HG03460 (cell line): ENCODE results near the gene ACOT13.
"Not testable (repeated sequence)": the region's sequence is repeated elsewhere in the genome, so short reads cannot be mapped to it uniquely, and the experiment has no call there.

Source experiments
- ATAC-seq: cut with Tn5 transposase; IDR thresholded peaks from one replicate; pipeline ENCODE4 v1.9.1; 2021; ENCODE audit not compliant: unreplicated experiment

The ACOT13 gene

DNA sequence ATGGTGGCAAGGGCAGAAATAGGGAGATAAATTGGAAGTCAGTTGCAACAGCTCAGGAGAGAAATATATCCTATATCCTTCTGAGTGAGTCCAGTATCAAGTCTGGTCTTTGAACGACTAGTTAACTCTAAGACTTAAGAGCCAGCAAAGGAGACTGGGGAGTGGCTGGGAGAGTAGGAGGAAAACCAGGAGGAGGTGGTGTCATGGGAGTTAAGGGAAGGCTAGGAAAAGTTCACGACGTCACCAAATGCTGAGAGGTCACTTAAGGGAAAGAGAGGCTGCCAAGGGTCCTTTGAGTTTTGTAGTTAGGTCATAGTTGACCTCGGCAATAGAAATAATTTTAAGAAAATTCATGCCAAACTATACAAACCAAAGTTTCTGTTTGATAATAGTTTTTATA, 25.1 kb downstream of the ACOT13 start:
- no peak for ATAC-seq

DNA sequence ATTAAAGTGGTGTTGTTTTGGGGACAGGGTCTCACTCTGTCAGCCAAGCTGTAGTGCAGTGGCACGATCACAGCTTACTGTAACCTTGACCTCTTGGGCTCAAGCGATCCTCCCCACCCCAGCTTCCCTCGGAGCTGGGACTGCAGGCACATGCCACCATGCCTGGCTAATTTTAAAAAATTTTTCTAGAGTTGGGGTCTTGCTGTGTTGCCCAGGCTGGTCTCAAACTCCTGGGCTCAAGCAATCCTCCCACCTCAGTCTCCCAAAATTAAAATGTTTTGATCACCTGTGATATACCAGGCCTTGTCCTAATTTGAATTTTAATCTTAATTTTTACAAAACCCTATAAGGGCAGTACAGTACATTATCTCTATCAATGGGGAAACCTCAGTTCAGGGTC, 25.5 kb downstream of the ACOT13 start:
- no peak for ATAC-seq

DNA sequence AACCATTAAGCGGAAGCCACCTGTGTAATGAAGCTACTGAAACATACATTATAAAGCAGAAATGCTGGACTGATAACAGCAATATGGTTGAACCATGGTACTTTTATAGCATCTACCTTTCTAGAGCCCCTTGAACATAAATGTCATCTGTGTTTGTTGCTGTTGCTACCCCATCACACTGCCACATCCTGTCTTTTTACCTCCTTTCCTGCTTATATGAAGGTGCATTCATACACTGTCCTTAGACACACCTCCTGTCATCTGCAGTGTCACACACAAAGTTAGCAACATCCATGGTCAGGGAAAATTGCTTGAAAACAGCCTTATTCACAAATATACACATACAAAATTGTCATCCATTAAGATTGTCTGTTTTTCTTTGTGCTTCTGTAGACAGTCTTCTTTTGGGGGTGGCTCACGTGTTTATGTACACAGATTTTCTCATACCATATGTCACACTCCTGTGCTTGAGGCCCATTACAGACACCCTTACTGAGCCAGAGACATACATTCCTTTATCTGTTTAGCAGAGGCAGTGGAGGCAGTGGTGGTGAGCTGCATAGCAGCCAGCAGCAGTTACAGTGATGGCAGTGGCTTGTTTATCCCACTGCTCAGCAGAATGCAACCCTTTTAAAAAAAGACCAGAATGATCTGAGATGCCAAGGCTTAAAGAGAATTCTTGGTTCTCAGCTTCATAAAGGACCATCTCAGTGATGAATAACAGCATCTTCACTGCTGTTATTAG, 26.1 kb downstream of the ACOT13 start:
- ATAC-seq: no peak

DNA sequence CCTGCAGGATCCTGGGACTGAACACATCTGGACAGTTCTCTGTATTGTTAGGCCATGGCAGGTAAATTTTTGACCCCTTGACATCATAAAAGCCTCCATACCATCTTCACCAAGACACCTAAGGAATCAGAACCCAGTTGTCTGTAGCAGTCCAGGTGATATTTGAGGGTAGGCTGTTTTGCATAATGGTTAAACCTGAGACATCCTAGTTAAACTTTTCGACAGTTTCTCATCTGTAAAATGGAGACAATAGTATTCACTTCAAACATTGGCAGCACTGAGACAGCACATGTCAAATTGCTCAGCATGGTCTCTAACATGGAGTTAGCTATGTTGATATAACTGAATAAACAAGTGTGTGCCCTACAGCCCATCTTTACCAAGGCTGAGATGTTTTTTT, 27.3 kb downstream of the ACOT13 start:
- ATAC-seq: no peak

DNA sequence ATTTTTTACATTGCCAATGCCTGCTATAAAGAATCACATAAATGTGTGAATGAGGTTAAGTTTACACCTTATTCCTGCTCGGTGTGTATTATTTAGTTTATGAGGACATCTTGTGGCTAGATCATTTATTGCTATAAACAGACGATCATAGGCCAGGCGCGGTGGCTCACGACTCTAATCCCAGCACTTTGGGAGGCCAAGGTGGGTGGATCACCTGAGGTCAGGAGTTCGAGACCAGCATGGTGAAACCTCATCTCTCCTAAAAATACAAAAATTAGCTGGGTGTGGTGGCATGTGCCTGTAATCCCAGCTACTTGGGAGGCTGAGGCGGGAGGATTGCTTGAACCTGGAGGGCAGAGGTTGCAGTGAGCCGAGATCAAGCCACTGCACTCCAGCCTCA, 28.8 kb downstream of the ACOT13 start:
- peak; percentile 47 for ATAC-seq

DNA sequence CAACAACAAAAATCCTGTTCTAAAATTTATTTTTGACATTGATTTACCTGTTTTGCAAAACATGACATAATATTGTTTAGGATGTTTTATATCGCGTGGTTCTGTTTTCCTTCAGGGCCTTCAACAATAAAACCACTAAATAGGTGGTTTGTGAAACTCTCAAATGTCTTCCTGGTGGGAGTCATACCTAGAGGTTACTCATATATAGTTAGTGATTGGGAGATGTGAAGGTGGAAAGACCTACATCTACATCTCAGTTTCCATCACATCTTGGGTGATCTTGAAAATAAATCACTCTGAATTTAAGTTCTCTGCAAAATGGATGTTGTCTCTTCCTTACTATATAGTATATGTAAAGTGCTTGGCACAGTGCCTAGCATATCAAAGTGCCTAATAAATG, 29.2 kb downstream of the ACOT13 start:
- ATAC-seq: no peak

DNA sequence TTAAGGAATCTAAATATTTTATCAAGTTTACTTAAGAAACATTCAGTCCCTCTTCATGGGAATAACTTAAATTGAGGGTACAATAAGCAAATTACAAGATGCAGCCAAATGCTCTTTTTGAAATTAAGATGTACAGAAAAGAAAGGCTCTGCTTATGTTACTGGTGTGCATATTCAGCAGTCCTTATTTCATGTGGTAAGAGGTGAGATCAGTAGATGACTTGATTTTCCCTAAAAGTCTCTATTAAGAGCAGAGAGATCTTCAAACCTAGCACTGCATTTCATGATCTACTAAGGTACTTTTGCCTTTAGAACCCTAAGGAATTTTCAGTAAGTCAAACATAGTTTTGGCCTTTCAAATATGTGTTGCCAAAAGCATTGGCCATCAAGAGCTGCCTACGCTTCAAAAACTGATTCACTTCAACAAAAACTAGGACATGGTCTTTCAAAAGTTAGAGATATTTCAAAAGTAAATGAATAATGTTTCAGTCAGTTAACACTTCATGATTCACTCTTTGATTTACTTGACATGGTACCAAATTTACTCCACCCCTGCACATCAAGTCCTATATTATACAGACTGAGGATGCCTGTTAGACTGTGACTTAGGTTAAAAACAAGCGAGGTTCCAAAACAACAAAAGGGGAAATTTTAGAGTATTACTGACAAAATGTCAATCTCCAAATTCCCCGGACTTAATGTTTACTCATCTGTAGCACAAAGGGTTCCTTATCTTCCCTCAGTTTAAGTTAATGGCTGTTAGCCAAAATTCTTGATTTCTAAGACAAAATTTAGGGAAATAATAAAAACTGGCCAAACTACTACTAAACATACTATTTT, 32.9 kb downstream of the ACOT13 start:
- ATAC-seq: no peak

DNA sequence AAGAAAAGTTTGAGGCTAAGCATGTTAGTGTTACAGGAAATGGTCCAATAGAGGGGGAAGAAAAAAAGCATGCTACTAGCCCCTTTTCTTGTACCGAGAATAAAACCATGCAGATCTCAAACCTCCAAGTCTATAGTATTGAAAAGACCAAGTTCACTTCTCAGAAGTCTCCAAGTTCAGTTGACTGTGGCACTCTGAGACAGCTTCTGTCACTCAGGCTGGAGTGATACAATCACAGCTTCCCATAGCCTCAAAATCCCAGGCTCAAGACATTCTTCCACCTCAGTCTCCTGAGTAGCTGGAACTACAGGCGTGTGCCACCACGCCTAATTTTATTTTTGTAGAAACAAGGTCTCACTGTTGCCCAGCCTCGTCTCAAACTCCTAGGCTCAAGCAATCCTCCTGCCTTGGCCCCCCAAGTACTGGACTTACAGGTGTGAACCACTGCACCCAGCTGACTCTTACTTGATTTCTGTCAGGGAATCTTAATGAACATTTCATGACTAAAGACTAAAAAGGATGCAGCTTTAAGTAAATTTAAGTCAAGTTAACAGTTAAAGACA, 35.9 kb downstream of the ACOT13 start:
- ATAC-seq: no peak

DNA sequence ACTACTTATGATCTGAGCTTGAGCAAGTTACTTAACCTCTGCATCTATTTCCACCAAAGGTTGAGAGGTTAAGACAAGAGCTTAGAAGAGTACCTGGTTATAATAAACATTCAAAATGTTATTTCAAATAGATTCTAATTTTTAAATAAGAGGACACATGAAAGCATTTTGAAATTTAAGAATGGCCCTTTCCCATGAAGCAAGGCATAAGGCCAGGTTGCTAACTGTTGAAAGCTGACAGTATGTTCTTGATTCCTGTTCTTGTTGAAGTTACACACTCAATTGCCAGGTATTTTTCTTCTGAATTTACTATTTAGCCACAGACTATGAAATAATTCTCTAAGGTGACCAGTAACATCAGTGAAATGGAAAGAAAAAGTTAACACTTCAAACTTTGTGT, 37.6 kb downstream of the ACOT13 start:
- ATAC-seq: no peak

DNA sequence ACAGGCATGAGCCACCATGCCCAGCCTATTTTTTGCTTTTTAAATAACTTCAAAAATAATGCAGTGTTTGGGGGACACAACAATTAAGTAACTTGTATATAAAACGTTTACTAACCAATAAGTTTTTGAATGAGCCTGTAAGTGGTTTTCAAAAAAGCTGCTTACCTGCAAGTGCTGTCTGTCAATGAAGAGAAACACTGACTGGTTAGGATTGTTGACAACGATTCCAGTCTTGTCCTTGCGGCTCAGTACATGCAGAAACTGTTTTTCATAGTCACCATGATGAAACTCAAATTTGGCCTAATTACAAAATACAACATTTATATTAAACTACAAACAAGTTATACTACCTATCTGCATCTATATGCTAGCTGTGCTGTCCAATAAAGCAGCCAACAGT, 41.7 kb downstream of the ACOT13 start:
- no peak for ATAC-seq

DNA sequence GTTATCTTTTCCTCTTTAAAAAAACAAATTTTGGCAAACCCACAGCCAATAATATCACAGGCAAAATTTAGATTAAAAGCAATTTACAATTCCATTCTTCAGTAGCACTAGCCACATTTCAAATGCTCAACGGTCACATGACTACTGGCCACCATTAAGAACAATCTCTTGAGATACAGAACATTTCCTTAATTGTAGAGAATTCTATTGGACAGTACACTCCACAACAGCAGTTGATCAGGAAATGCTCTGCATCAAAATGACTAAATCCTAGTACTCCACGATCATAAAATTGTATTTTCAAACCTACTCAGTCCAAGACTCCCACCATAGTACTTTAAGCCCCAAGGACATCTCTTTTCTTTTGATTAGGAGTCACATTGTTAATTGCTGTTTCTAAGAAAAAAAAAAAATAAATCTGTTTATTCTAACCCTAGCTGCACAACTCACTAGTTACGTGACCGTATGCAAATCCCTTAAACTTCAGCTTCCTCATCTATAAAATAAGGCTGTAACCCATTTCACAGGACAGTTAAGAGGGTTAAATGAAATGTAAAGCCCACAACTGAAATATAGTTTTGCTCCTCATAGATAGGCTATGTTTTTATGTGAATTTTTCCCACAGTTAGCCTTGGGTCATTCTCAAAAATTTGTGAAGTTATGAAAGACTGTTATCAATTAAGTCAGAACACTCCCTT, 42.3 kb downstream of the ACOT13 start:
- no peak for ATAC-seq

DNA sequence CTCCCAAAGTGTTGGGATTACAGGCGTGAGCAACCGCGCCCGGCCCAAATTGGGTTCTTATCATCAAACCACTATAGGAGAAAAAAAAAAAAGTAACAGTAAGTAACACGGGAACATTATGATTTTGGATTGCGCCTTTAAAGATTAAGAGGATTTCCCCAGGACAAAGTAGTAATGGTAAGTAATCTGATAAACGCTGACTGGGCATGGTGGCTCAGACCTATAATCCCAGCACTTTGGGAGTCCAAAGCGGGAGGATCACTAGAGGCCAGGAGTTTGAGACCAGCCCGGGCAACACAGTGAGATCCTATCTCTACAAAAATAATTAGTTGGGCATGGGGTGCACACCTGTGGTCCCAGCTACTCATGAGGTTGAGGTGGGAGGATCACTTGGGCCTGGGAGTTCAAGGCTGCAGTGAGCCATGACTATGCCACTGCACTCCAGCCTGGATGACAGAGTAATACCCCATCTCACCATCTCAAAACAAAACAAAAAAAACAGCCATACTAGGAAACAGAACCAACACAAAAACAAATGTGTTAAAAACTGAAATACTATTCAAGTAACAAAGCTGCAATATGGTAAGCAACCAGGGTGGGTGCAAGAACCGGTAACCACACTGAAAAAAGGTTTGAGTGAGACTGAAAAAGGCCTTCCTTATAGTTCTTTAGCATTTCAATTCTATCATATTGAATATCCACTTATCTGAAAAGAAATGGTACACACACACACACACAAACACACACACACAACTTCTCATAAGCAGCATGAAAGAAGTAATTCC, 43.8 kb downstream of the ACOT13 start:
- no peak for ATAC-seq

DNA sequence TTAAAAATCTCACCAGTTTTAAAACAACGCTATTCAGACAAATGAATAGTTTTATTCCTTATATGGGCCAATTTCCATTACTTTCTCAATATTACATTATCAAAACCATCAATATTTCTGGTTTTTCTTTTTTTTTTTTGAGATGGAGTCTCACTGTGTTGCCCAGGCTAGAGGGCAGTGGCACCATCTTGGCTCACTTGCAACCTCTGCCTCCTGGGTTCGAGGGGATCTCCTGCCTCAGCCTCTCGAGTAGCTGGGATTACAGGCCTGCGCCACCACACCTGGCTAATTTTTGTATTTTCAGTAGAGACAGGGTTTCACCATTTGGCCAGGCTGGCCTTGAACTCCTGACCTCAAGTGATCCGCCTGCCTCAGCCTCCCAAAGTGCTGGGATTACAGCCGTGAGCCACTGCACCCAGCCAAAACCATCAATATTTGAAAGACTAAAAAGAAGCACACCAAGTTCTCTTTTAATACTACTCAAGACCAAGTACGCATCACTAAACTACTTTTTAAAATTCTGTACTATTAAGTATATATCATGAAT, 49.8 kb downstream of the ACOT13 start:
- ATAC-seq: not testable (repeated sequence)

DNA sequence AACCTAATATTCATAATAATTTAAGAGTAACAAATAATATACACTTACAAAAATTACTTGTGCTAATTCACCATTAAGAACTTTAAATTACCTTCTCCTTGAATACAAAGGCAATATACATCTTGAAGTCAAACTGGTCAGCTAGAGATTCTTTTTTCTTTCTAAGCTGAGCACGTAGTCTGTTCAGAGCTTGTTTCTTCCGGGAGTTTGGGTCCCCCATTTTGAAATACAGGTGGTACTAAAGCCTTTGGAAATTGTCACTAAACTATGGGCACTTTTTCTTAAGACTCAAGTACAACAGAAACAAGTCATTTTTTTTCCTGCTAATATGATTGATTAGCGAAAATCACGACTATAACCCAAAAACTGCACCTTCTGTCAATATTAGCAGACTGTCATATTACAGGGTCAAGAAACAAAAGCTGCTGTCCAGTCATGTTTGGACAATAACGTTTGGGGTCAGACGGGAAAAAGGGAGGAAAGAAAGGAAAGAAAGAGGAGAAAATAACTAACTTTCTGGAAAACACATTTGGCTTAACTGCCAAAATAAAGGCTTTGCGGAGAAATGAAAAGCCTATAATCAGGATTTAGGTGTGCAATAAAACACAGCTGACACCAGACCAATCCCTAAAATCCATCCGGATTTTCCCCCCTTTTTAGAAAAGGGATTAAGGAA, 51.7 kb downstream of the ACOT13 start:
- no peak for ATAC-seq

DNA sequence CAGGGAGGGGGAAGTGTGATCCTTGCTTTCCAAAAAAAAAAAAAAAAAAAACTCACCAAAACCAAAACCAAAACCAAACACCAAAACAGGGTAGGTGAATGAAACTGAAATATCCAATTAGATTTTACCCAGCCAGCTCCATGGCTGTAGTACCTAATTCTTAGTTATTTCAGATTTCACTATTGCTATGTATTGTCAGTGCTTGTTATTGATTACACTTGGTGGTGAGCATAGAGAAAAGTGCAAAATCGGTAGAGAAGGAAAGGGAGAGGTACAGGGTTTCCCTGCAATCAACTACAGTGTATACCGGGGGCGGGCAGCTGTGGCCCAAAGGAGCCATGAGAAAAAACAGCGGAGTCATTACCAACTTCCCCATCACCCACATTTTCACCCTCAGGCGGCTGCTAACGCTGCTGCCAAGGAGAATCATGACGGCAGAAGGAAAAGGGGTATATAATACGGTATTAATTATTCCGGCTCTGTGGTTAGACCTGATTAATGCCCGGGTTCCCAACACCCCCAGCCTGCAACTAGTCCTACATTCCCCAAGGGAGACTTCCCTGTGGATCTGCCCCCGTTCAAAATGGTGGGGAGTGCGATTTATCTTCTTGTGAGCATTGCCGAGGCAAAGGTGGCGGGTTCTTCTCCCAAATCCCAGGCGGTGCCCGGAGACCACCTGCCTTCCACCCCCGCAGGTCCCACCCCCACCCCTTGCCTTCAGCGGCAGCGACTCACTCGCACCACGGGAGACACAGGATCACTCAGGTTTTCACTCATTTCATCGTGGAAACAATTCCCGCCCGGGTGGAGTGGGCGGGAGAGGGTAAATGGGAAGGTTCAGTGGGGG, 52.5 kb downstream of the ACOT13 start, which contains the start of gene C6orf62:
Gene C6orf62, minus strand, starts transcription at position 30 of the 847 bp plus-strand sequence. CDS start 486 bp downstream, outside the sequence.
- ATAC-seq: peak; percentile 23

DNA sequence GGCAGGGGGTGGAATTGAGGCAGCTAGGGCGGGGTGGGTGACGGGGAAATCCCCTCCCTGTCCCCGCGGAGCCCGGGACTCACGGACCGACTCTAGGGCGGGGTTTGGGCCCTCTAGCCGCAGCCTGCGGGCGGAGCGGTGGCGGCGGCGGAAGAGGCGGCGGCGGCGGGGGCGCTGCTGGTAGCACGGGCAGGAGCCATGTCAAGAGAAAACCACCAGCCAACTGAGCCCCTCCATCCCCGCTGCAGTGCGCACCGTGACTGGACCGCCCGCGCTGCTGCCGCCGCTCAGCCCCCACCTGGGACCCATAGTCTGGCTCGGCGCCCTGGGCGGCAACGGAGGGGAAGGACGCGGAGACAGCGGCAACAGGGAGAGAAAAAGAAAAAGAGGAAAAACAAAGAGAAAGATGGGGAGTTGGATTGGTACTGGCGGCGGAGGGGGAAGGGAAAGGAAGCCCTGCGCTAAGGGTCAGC, 53.3 kb downstream of the ACOT13 start:
- ATAC-seq: peak; percentile 23

DNA sequence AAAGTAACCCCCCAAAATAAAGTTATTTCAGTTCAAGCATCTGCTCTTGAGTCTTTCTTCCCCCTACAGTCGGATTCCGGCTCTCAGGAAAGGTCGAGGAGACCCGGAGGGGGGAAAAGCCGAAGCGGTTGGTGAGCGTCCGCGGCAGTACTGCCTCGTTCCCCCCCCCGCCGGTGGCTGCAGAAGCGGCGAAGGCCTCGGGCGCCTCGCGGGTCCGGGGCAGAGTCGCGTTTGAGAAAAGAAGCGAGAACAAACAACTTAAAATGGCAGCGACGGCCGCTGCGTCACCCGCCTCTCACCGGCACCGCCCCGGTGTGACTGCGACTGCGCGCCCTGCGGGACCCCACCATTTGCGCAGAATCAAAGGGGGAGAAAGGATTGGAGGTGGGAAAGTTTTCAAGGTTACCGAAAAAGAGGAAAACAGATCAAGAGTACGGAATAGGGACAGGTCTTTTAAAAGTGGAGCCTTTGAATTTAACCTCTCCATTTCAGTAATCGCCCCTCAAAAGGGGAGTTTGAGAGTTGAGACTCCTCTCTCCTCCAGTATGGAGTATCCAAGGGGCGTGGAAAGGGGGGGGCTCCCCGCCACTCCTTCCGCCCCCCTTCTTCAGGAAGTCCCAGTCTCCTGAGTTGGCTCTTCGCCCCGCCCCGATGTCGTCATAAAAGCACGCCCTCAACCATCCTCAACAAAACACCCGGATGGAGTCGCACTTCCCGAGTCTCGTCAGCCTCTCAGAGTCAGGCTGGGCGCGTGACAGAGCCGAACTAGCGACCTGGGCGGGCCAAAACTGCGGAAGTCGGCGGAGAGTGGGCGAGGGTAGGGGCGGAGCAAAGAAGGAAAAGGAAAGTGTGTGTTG, 54.0 kb downstream of the ACOT13 start:
- peak; percentile 88 for ATAC-seq
